ENCODE data around the gene USH2A. TPM values are rescaled to one million over a fixed set of nuclear protein-coding genes. Genes with fewer than 3 reads are reported as not detected.

Gene USH2A
- polyA plus RNA-seq, 1 donor from 2014 or later: 0.17 TPM

GRCh38 chr1:215584389-215584788 lies 838.9 kb downstream of the USH2A start:
- TF ChIP-seq EP300 (conservative IDR thresholded peaks at IDR 0.05; ENCODE audit: poor library complexity, severe bottlenecking) (no peak), RAD21 (conservative IDR thresholded peaks at IDR 0.05) (no peak), SMC3 (conservative IDR thresholded peaks at IDR 0.05; ENCODE audit: poor library complexity) (no peak), TAF1 (IDR thresholded peaks at IDR 0.05; ENCODE audit: low read depth) (no peak), EZH2 (IDR thresholded peaks at IDR 0.05; ENCODE audit: borderline replicate concordance, insufficient read depth, low read length, poor library complexity, severe bottlenecking) (no peak), POLR2AphosphoS5 (IDR thresholded peaks at IDR 0.05) (no peak), MXI1 (conservative IDR thresholded peaks at IDR 0.05; ENCODE audit: poor library complexity, severe bottlenecking) (no peak), CTCF (IDR thresholded peaks at IDR 0.05; ENCODE audit: poor library complexity, severe bottlenecking) (no peak), REST (IDR thresholded peaks at IDR 0.05; ENCODE audit: borderline replicate concordance) (no peak)
- H2AFZ ChIP-seq (ENCODE audit: low read depth, low read length): no peak overlapping the region
- H3K4me3 ChIP-seq (ENCODE audit: low read length): no peak overlapping the region
- H3K9me2 ChIP-seq (ENCODE audit: insufficient read depth, low read length): no peaks in the 10 kb centered on the region
- H3K36me3 ChIP-seq (ENCODE audit: insufficient read depth, low read length): peaks cover 11% of the 10 kb centered on the region
- H4K20me1 ChIP-seq (ENCODE audit: insufficient read depth): no peaks in the 10 kb centered on the region
- no peaks in the 10 kb centered on the region for H3K27me3 ChIP-seq (ENCODE audit: insufficient read depth, low read depth, low read length)
- no peaks in the 10 kb centered on the region for H3K79me2 ChIP-seq (replicated peaks; ENCODE audit: insufficient read depth, low read length)
- H3K27ac ChIP-seq (ENCODE audit: low read length): no peak overlapping the region
- H3K9me3 ChIP-seq (ENCODE audit: low read length): no peaks in the 10 kb centered on the region
- H3K9ac ChIP-seq (ENCODE audit: low read length): no peak overlapping the region
- H3F3A ChIP-seq (ENCODE audit: insufficient read depth, low read length, poor library complexity, severe bottlenecking): no peaks in the 10 kb centered on the region
- no peak overlapping the region for H3K4me2 ChIP-seq (ENCODE audit: low read length)

GRCh38 chr1:215583185-215583749 lies 840.0 kb downstream of the USH2A start:
- no peaks in the 10 kb centered on the region for H4K20me1 ChIP-seq (ENCODE audit: insufficient read depth)
- no peak overlapping the region for H3K4me2 ChIP-seq (ENCODE audit: low read length)
- no peaks in the 10 kb centered on the region for H3K9me2 ChIP-seq (ENCODE audit: insufficient read depth, low read length)
- no peak overlapping the region for H3K27ac ChIP-seq (ENCODE audit: low read length)
- no peak overlapping the region for H2AFZ ChIP-seq (ENCODE audit: low read depth, low read length)
- no peaks in the 10 kb centered on the region for H3K9me3 ChIP-seq (ENCODE audit: low read length)
- no peak overlapping the region for H3K4me3 ChIP-seq (ENCODE audit: low read length)
- no peaks in the 10 kb centered on the region for H3K79me2 ChIP-seq (replicated peaks; ENCODE audit: insufficient read depth, low read length)
- H3K9ac ChIP-seq (ENCODE audit: low read length): no peak overlapping the region
- no peak for TF ChIP-seq SMC3 (conservative IDR thresholded peaks at IDR 0.05; ENCODE audit: poor library complexity)
- TF ChIP-seq EZH2 (IDR thresholded peaks at IDR 0.05; ENCODE audit: borderline replicate concordance, insufficient read depth, low read length, poor library complexity, severe bottlenecking): no peak
- TF ChIP-seq POLR2AphosphoS5 (IDR thresholded peaks at IDR 0.05): no peak
- no peak for TF ChIP-seq CTCF (IDR thresholded peaks at IDR 0.05; ENCODE audit: poor library complexity, severe bottlenecking)
- no peak for TF ChIP-seq REST (IDR thresholded peaks at IDR 0.05; ENCODE audit: borderline replicate concordance)
- TF ChIP-seq RAD21 (conservative IDR thresholded peaks at IDR 0.05): no peak
- no peak for TF ChIP-seq MXI1 (conservative IDR thresholded peaks at IDR 0.05; ENCODE audit: poor library complexity, severe bottlenecking)
- TF ChIP-seq EP300 (conservative IDR thresholded peaks at IDR 0.05; ENCODE audit: poor library complexity, severe bottlenecking): no peak
- no peak for TF ChIP-seq TAF1 (IDR thresholded peaks at IDR 0.05; ENCODE audit: low read depth)
- no peaks in the 10 kb centered on the region for H3F3A ChIP-seq (ENCODE audit: insufficient read depth, low read length, poor library complexity, severe bottlenecking)
- H3K27me3 ChIP-seq (ENCODE audit: insufficient read depth, low read depth, low read length): no peaks in the 10 kb centered on the region
- peaks cover 13% of the 10 kb centered on the region for H3K36me3 ChIP-seq (ENCODE audit: insufficient read depth, low read length)
